ENCODE measurements around the gene ATP9B.

The ATP9B gene

GRCh38 chr18:79380816-79381806 is 311.9 kb downstream of the ATP9B start:
- TF ChIP-seq POLR2A (IDR thresholded peaks at IDR 0.05; ENCODE audit: low read depth, low read length) = no peak
- FAIRE-seq (no peak), DNase-seq (ENCODE audit: insufficient read length, low spot score) (no peak)

- TF ChIP-seq POLR2A (IDR thresholded peaks at IDR 0.05; ENCODE audit: low read depth, low read length) = no peak
- no peak for FAIRE-seq
Observed at GRCh38 chr18:79381811-79382311, 312.7 kb downstream of the ATP9B start.

GRCh38 chr18:79382681-79383387 is 313.6 kb downstream of the ATP9B start:
- no peak for DNase-seq (ENCODE audit: insufficient read length, low spot score)
- TF ChIP-seq POLR2A (IDR thresholded peaks at IDR 0.05; ENCODE audit: low read depth, low read length) = no peak
- FAIRE-seq = no peak

More at GRCh38 chr18:79381811-79382311, 312.7 kb downstream of the ATP9B start:
- DNase-seq (ENCODE audit: insufficient read length, low spot score) = no peak

- FAIRE-seq = no peak
Observed at GRCh38 chr18:79383388-79384056, 314.3 kb downstream of the ATP9B start.

GRCh38 chr18:79384151-79384807 is 315.1 kb downstream of the ATP9B start:
- no peak for FAIRE-seq
- DNase-seq (ENCODE audit: insufficient read length, low spot score) = no peak
- TF ChIP-seq POLR2A (IDR thresholded peaks at IDR 0.05; ENCODE audit: low read depth, low read length) = no peak

More at GRCh38 chr18:79383388-79384056, 314.3 kb downstream of the ATP9B start:
- DNase-seq (ENCODE audit: insufficient read length, low spot score) = no peak
- no peak for TF ChIP-seq POLR2A (IDR thresholded peaks at IDR 0.05; ENCODE audit: low read depth, low read length)

- no peak for FAIRE-seq
- no peak for TF ChIP-seq POLR2A (IDR thresholded peaks at IDR 0.05; ENCODE audit: low read depth, low read length)
- no peak for DNase-seq (ENCODE audit: insufficient read length, low spot score)
Observed at GRCh38 chr18:79384834-79385233, 315.6 kb downstream of the ATP9B start.

- FAIRE-seq = no peak
- DNase-seq (ENCODE audit: insufficient read length, low spot score) = no peak
- no peak for TF ChIP-seq POLR2A (IDR thresholded peaks at IDR 0.05; ENCODE audit: low read depth, low read length)
Observed at GRCh38 chr18:79385326-79385707, 316.1 kb downstream of the ATP9B start.

GRCh38 chr18:79385708-79386341 is 316.6 kb downstream of the ATP9B start:
- FAIRE-seq (no peak), DNase-seq (ENCODE audit: insufficient read length, low spot score) (no peak)
- no peak for TF ChIP-seq POLR2A (IDR thresholded peaks at IDR 0.05; ENCODE audit: low read depth, low read length)

GRCh38 chr18:79386547-79386946 is 317.4 kb downstream of the ATP9B start:
- FAIRE-seq (no peak), DNase-seq (ENCODE audit: insufficient read length, low spot score) (no peak)
- TF ChIP-seq POLR2A (IDR thresholded peaks at IDR 0.05; ENCODE audit: low read depth, low read length) = no peak

- FAIRE-seq = no peak
- DNase-seq (ENCODE audit: insufficient read length, low spot score) = no peak
- no peak for TF ChIP-seq POLR2A (IDR thresholded peaks at IDR 0.05; ENCODE audit: low read depth, low read length)
Observed at GRCh38 chr18:79387214-79387613, 318.0 kb downstream of the ATP9B start.

- no peak for FAIRE-seq
- no peak for DNase-seq (ENCODE audit: insufficient read length, low spot score)
- TF ChIP-seq POLR2A (IDR thresholded peaks at IDR 0.05; ENCODE audit: low read depth, low read length) = no peak
Observed at GRCh38 chr18:79387615-79388014, 318.4 kb downstream of the ATP9B start.

GRCh38 chr18:79388043-79388442 is 318.8 kb downstream of the ATP9B start:
- no peak for DNase-seq (ENCODE audit: insufficient read length, low spot score)
- no peak for TF ChIP-seq POLR2A (IDR thresholded peaks at IDR 0.05; ENCODE audit: low read depth, low read length)
- FAIRE-seq = no peak

GRCh38 chr18:79389689-79390088 is 320.5 kb downstream of the ATP9B start:
- no peak for FAIRE-seq
- TF ChIP-seq POLR2A (IDR thresholded peaks at IDR 0.05; ENCODE audit: low read depth, low read length) = no peak
- no peak for DNase-seq (ENCODE audit: insufficient read length, low spot score)

All from H54 (cell line).